IPS DF 4.7 (cell line): Measurements from ENCODE around the gene ZNF518A.
A peak's percentile ranks its signal among the peaks of the same experiment; 100 is the strongest.

Source experiments
- DNase-seq: peaks from one replicate; pipeline ENCODE4 v3.0.0-alpha.2; 2013; ENCODE audit warnings: low spot score; ENCODE audit errors: extremely low read depth

The ZNF518A gene, protein sequence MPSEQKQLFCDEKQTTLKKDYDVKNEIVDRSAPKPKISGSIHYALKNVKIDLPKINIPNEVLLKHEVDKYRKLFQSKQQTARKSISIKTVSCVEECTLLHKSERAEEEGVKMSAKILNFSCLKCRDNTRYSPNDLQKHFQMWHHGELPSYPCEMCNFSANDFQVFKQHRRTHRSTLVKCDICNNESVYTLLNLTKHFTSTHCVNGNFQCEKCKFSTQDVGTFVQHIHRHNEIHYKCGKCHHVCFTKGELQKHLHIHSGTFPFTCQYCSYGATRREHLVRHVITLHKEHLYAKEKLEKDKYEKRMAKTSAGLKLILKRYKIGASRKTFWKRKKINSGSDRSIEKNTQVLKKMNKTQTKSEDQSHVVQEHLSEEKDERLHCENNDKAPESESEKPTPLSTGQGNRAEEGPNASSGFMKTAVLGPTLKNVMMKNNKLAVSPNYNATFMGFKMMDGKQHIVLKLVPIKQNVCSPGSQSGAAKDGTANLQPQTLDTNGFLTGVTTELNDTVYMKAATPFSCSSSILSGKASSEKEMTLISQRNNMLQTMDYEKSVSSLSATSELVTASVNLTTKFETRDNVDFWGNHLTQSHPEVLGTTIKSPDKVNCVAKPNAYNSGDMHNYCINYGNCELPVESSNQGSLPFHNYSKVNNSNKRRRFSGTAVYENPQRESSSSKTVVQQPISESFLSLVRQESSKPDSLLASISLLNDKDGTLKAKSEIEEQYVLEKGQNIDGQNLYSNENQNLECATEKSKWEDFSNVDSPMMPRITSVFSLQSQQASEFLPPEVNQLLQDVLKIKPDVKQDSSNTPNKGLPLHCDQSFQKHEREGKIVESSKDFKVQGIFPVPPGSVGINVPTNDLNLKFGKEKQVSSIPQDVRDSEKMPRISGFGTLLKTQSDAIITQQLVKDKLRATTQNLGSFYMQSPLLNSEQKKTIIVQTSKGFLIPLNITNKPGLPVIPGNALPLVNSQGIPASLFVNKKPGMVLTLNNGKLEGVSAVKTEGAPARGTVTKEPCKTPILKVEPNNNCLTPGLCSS (N-terminal part only)

GRCh38 chr10:96129387-96130325 lies at the start of gene ZNF518A:
Gene ZNF518A, plus strand, starts transcription at chr10:96130297. Its CDS starts 26,026 bp downstream, at chr10:96156323.
- peak; percentile 87 for DNase-seq

- DNase-seq: no peak
Observed at GRCh38 chr10:96082153-96082552, 47.9 kb upstream of the ZNF518A start.

- no peak for DNase-seq
Observed at GRCh38 chr10:96082748-96083147, 47.3 kb upstream of the ZNF518A start.

DNA sequence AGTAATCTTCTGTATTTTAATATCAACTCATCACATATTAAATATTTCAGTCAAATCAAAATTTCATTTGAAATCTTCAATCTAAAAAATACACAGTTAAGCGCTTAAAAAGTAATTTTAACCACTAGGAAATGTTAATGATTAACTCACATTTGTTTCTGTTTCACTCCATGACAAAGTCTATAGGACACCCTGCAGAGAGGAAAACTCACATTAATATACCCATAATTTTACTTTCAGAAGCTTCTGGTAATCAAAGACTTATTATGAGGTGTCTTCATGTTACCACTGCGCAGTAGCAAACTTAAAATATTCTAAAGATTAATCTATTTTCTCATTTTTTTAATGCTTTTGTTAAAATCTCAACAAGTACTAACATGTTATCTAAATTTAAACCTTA lies 41.0 kb upstream of the ZNF518A start:
- DNase-seq: no peak

DNA sequence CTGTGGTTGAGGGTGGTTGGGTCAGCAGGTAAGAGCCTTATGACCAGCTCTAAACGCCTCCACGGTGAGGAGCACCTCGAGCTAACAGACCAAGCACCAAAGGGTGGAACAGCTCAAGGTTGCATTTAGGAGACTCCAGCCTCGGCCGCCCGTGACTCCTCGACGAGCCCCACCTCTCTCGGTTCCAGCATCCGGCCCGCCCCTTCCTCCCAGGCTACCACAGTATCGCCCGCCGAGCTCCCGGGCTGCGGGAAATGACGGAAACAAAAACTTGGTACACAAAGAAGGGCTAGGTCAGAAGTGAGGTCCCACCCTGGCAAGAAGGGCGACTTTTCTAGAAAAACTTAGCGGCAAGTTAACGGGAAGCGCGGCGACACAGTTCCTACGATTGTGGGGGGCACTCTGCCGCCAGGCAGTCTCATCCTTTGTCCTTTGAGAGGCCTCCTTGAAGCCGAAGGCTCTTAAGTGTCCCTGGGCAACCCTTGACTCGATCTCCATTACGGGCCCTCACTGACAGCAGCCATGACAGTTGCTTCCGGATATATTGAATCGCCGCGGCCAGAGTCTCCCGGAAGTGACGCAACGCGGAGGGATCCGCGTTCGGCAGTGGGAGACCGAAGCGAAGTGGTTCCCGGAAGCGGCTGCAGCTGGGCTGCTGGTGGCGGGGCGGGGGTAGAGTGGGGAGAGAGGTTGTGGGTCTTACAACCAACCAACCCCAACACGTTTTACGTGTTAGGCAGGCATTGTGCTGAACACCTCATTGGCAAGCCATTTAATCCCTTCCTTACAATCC lies 40.2 kb upstream of the ZNF518A start:
- peak; percentile 49 for DNase-seq

DNA sequence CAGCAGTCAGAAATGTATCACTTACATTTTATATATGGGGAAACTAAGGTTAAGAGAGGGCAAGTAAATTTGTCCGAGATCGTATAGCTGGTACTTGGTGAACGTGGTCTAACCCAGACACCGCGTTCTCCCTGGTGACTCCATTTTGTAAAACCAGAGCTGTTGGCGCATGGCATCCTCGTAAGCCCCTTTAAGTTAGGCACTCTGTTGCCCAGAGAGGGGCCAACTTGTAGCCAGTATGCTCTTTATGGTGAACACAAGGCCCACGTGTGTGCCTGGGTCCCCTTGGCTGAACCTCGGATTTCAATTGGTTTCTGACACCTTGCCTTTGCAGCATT lies 39.7 kb upstream of the ZNF518A start:
- DNase-seq: no peak

DNA sequence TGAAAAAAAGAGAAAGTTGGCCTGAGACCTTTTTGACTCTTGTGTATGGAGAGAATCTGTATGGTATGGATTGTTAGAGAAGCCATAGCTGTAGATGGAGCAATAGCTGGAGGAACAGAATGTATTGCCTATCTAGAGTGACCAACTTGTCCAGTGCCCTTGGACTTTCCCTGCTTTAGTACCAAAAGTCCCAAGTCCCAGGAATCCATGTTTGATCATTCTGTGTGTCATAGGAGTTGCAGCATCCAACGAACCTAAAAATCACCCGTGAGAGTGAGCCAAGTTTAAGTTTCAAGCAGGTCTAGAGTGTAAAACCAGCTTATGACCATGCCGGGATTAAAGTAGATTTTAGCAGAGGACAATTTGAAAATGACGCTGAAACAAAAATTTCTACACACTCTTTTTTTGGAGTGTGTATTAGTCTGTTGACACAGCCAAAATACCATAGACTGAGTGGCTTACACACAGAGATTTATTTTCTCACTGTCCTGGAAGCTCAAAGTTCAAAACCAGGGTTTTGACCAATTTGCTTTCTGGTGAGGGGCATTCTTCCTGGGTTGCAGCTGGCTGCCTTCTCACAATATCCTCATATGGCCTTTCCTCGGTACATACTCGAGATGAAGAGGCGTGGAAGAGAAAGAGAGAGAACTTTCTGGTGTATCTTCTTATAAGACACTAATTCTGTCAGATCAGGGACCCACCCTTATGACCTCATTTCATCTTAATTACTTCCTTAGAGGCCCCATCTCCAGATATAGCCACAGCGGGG lies 36.9 kb upstream of the ZNF518A start:
- no peak for DNase-seq

DNA sequence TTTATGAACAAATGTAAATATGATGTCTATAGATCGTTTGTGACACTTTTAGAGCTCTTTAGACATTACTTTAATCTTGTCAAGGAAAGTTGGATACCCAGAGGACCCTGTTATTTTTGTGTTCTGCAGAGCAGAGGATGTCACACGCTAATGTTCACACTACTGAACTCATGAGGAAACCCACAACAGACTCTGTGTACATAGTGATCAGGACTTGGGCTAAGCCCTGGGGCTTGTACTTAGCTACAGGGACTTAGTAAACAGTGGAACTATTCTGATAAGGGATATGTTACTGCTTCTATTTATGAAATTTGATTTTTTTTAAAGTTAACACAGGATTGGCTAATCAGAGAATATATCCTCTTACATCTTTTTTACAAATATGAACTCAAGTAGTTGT lies 36.1 kb upstream of the ZNF518A start:
- no peak for DNase-seq

DNA sequence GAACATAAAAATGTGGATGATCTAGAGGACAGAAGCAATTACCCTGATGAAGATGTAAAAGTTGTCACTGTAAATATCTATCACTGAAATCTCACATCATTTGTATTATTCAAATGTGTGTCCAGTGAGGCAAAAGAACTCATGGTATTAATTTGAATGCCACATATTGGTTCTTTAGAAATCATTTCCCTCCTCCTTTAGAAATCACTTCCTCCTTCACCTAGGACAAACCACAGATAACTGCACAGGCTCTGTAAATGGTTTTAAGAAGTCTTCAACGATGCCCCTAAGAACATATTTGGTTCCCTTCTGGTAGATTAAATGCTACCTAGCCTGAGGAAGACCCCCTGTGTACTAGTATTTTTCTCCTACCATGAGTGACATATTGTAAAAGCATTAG lies 33.1 kb upstream of the ZNF518A start:
- DNase-seq: no peak

- no peak for DNase-seq
Observed at GRCh38 chr10:96097865-96098264, 32.2 kb upstream of the ZNF518A start.

- DNase-seq: no peak
Observed at GRCh38 chr10:96107623-96108038, 22.5 kb upstream of the ZNF518A start.

DNA sequence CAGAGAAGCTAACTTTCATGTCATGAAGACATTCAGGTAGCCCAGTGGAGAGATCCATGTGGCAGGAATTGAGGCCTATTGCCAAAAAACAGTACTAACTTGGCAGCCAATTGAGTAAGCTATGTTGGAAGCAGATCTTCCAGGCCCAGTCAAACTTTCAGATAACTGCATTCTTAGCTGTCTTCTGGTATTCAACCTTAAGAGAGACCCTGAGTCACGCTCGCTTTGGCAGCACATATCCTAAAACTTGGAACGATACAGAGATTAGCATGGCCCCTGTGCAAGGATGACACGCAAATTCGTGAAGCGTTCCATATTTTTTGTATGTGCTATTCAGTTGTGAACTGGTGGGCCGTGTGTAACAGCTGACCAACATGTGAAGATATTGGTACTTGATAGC lies 17.6 kb upstream of the ZNF518A start:
- DNase-seq: no peak

DNA sequence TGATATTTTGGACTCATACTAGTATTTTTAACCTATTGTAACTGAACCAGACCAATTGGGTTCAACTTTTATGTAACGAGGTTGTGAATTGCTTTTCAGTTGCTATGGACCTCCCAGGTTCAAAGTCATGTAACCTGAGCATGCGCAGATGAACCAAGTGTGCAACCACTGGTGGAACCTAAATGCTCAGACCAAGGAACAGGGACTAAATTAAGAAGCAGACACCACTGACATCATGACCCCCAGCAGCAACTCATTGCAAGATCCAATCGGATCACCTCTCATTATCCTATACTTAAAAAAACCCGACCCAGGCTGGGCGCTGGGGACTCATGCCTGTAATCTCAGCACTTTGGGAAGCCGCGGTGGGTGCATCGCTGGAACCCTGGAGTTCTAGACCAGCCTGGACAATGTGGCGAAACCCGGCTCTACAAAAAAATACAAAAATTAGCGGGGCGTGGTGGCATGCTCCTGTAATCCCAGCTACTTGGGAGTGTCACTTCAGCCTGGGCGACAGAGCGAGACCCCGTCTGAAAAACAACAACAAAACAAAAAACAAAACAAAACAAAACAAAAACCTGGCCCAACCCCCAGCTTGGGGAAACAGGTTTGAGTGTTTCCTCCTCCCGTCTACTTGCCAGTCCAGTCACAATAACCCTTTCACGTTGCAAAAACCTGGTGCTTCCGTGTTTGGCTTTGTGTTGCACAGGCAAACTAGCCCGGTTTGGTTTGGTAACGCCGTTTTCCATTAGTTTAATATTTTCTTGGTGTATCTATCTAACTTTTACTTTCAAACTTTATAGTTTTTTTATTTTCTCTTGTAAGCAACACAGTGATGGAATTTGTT lies 11.3 kb upstream of the ZNF518A start:
- DNase-seq: no peak

DNA sequence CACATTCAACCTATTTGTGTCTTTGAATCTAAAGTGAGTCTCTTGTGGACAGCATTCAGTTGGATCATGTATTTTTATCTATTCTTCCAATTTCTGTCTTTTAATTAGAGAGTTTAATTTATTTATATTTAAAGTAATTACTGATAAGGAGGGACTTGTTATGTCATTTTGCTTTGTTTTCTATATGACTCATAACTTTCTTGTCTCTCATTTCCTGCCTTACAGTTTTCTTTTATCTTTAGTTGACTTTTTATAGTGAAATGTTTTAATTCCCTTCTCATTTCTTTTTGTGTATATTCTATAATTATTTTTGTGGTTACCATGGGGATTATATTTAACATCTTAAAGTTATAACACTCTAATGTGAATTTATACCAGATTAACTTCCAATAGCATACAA lies 7.3 kb upstream of the ZNF518A start:
- DNase-seq: no peak

DNA sequence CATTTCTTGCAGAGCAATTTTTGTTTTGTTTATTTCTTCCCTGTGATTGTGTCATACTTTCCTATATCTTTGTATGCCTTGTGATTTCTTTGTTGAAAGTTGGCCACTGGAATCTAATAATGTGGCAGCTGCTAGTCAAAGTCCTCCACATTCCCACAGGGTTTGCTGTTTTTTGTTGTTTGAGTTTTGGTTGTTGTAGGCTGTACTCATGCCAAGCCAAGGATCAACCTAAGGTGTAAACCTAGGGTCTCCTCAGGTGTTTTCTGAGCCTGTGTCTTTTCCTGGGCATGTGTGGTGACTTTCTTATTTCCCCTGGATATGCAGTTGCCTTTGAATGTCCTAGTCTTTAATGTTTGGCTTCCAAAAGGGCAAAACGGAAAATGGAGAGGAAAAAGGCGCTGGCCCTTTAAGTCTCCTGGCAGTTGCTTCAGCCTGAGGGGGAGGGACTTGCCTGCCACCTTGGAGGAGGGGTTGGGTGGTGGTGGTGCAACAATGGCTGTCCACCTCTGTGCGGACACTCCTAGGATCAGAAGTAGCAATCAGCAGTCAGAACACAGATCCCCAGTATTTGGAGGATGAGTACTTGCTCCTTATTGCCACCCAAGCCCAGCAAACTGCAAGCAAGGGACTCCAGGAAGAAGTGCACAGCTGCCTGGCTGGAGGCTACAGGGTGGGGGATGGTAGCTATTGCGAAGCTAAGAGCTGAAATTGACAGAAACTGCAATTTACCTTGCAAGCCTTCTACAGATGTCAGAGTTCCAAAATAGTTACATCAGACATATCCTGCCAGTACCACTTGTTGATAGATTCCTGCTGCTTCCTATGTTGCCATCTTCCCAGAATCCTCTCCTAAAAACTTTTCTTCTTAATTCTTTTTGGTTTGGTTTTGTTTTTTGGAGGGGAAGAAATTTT lies 5.6 kb upstream of the ZNF518A start:
- peak; percentile 19 for DNase-seq

GRCh38 chr10:96125142-96125515 lies 5.0 kb upstream of the ZNF518A start:
- no peak for DNase-seq

DNA sequence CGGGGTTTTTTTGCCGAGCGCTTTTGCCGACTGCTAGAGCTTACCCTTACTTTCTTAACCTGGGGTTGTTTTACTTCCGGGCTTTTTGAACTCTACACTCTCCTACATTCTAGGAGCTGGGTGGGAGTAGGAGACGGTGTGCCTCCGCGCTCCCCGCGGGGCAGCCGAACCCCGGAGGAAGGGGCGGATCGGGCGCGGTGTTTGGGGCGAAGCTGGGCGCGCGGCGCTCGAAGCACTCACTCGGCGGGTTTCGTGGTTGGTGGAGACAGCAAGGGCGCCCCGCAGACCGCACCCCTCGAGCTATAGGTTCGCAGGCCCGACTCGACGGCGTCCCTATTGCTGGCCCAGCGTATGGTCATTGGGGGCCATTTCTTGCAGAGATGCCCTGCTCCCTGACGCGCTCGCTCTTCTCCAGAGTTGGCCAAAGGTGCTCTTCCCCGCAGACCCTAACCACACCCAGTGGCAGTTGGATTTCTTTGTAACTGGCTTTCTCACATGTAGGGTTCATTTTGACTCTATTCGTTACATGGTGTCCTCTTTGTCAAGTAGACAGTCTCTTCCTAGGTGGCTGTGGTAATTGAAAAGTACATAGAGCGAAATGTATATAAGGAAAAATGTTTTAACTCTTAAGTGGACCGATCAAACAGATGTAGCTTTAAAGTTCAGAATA lies 364 bp downstream of the ZNF518A start:
- peak; percentile 41 for DNase-seq
